ENCODE data around the gene ETNK2. TPM values are rescaled to one million over a fixed set of nuclear protein-coding genes. Genes with fewer than 3 reads are reported as not detected.
A peak's percentile ranks its signal among the peaks of the same experiment; 100 is the strongest.

ETNK2 gene
- total RNA-seq, 1 donor from 2014 or later = 8.2 TPM

- H4K20me1 ChIP-seq (ENCODE audit: insufficient read depth, low read length) = no peaks in the 10 kb centered on the region
- peak overlapping the region; percentile 60 for H3K4me2 ChIP-seq (ENCODE audit: low read length)
- Mint-ChIP-seq H3K9me3 (ENCODE audit: unreplicated experiment) (no peaks in the 10 kb centered on the region), H3K36me3 (ENCODE audit: low read depth, unreplicated experiment) (peaks cover 2% of the 10 kb centered on the region), H3K4me1 (ENCODE audit: low read depth, unreplicated experiment) (peaks cover 15% of the 10 kb centered on the region), H3K27ac (ENCODE audit: unreplicated experiment) (peak overlapping the region; percentile 63), H3K4me3 (ENCODE audit: unreplicated experiment) (no peak overlapping the region), H3K27me3 (ENCODE audit: low read depth, unreplicated experiment) (peaks cover 2% of the 10 kb centered on the region)
- peak overlapping the region; percentile 7 for H3K4me3 ChIP-seq (ENCODE audit: insufficient read depth, low read depth, low read length)
- peak overlapping the region; percentile 67 for H2AFZ ChIP-seq (ENCODE audit: low read depth, low read length)
- H3K4me1 ChIP-seq (ENCODE audit: insufficient read depth, low read length) = peaks cover 35% of the 10 kb centered on the region
- H3K9me3 ChIP-seq (ENCODE audit: insufficient read depth, low read depth, low read length) = no peaks in the 10 kb centered on the region
- no peak overlapping the region for H3K27ac ChIP-seq (ENCODE audit: low read depth, low read length)
- H3K36me3 ChIP-seq (ENCODE audit: insufficient read depth, low read length) = no peaks in the 10 kb centered on the region
- peak overlapping the region; percentile 51 for H3K9ac ChIP-seq (ENCODE audit: low read length)
- FAIRE-seq = no peak
- no peak for TF ChIP-seq EZH2 (IDR thresholded peaks at IDR 0.05; ENCODE audit: insufficient read depth, low read length)
- peak; percentile 45 for TF ChIP-seq CTCF (IDR thresholded peaks at IDR 0.05; ENCODE audit: insufficient read depth, low read depth, low read length)
- H3K27me3 ChIP-seq (ENCODE audit: insufficient read depth, low read length) = no peaks in the 10 kb centered on the region
- H3K79me2 ChIP-seq (ENCODE audit: insufficient read depth, low read length) = no peaks in the 10 kb centered on the region
- peak; percentile 30 for DNase-seq (ENCODE audit: low read depth)
Measured at GRCh38 chr1:204128964-204129896, 22.6 kb downstream of the ETNK2 start.

- peak overlapping the region; percentile 60 for H3K4me2 ChIP-seq (ENCODE audit: low read length)
Measured at GRCh38 chr1:204128464-204128963, 23.3 kb downstream of the ETNK2 start.

DNA sequence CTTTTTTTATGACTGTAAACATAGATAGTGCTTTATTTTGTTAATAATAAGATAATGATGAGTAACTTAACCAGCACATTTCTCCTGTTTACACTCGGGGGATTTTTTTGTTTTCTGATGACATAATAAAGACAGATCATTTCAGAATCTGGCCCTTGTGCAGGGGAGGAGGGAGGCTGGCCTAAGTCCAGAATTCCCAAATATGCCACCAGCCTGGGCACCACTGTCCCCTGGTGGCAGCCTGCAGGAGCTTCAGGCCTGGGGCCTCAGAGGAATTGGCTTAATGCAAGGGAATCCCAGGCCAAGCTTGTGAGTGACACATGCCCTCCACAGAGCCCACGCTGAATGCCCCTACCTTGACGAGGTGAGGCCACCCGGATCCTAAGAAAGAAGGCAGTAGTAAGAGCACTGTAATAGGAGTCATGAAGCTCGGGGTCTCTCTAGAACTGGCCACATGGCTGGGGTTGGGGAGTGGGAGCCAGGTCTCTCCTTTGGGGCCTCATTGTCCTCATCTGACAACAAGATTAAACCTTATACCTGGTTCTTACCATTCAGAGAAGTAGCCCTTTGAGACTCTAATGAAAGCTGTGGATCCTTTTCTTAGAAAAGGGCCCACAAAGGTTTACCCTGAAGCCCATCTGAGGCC, 24.1 kb downstream of the ETNK2 start:
- H3K9me3 ChIP-seq (ENCODE audit: insufficient read depth, low read depth, low read length) = no peaks in the 10 kb centered on the region
- no peaks in the 10 kb centered on the region for H3K79me2 ChIP-seq (ENCODE audit: insufficient read depth, low read length)
- H3K27me3 Mint-ChIP-seq (ENCODE audit: low read depth, unreplicated experiment) = peaks cover 2% of the 10 kb centered on the region
- no peaks in the 10 kb centered on the region for H3K27me3 ChIP-seq (ENCODE audit: insufficient read depth, low read length)
- peaks cover 15% of the 10 kb centered on the region for H3K4me1 Mint-ChIP-seq (ENCODE audit: low read depth, unreplicated experiment)
- no peaks in the 10 kb centered on the region for H4K20me1 ChIP-seq (ENCODE audit: insufficient read depth, low read length)
- H3K27ac ChIP-seq (ENCODE audit: low read depth, low read length) = no peak overlapping the region
- H3K4me2 ChIP-seq (ENCODE audit: low read length) = no peak overlapping the region
- H3K36me3 ChIP-seq (ENCODE audit: insufficient read depth, low read length) = no peaks in the 10 kb centered on the region
- H3K36me3 Mint-ChIP-seq (ENCODE audit: low read depth, unreplicated experiment) = peaks cover 5% of the 10 kb centered on the region
- H2AFZ ChIP-seq (ENCODE audit: low read depth, low read length) = no peak overlapping the region
- no peak overlapping the region for H3K9ac ChIP-seq (ENCODE audit: low read length)
- peaks cover 35% of the 10 kb centered on the region for H3K4me1 ChIP-seq (ENCODE audit: insufficient read depth, low read length)
- H3K9me3 Mint-ChIP-seq (ENCODE audit: unreplicated experiment) = no peaks in the 10 kb centered on the region
- H3K4me3 ChIP-seq (ENCODE audit: insufficient read depth, low read depth, low read length) = no peak overlapping the region
- TF ChIP-seq EZH2 (IDR thresholded peaks at IDR 0.05; ENCODE audit: insufficient read depth, low read length) (no peak), CTCF (IDR thresholded peaks at IDR 0.05; ENCODE audit: insufficient read depth, low read depth, low read length) (peak; percentile 97)
- DNase-seq (ENCODE audit: low read depth) (peak; percentile 51), FAIRE-seq (peak; percentile 41)
- H3K27ac Mint-ChIP-seq (ENCODE audit: unreplicated experiment) = peak overlapping the region; percentile 58
- H3K4me3 Mint-ChIP-seq (ENCODE audit: unreplicated experiment) = peak overlapping the region; percentile 54

More at GRCh38 chr1:204128464-204128963, 23.3 kb downstream of the ETNK2 start:
- Mint-ChIP-seq H3K9me3 (ENCODE audit: unreplicated experiment) (no peaks in the 10 kb centered on the region), H3K27ac (ENCODE audit: unreplicated experiment) (no peak overlapping the region), H3K36me3 (ENCODE audit: low read depth, unreplicated experiment) (peaks cover 2% of the 10 kb centered on the region), H3K4me3 (ENCODE audit: unreplicated experiment) (no peak overlapping the region), H3K27me3 (ENCODE audit: low read depth, unreplicated experiment) (peaks cover 2% of the 10 kb centered on the region), H3K4me1 (ENCODE audit: low read depth, unreplicated experiment) (peaks cover 15% of the 10 kb centered on the region)
- TF ChIP-seq EZH2 (IDR thresholded peaks at IDR 0.05; ENCODE audit: insufficient read depth, low read length) = no peak
- H3K4me3 ChIP-seq (ENCODE audit: insufficient read depth, low read depth, low read length) = peak overlapping the region; percentile 7
- no peaks in the 10 kb centered on the region for H3K36me3 ChIP-seq (ENCODE audit: insufficient read depth, low read length)
- peak overlapping the region; percentile 51 for H3K9ac ChIP-seq (ENCODE audit: low read length)
- H3K4me1 ChIP-seq (ENCODE audit: insufficient read depth, low read length) = peaks cover 35% of the 10 kb centered on the region
- H3K27me3 ChIP-seq (ENCODE audit: insufficient read depth, low read length) = no peaks in the 10 kb centered on the region
- H4K20me1 ChIP-seq (ENCODE audit: insufficient read depth, low read length) = no peaks in the 10 kb centered on the region
- DNase-seq (ENCODE audit: low read depth) (no peak), FAIRE-seq (no peak)
- peak overlapping the region; percentile 67 for H2AFZ ChIP-seq (ENCODE audit: low read depth, low read length)
- no peaks in the 10 kb centered on the region for H3K79me2 ChIP-seq (ENCODE audit: insufficient read depth, low read length)
- no peaks in the 10 kb centered on the region for H3K9me3 ChIP-seq (ENCODE audit: insufficient read depth, low read depth, low read length)
- no peak overlapping the region for H3K27ac ChIP-seq (ENCODE audit: low read depth, low read length)
